GM12875 (cell line): ENCODE results near the gene UBE2G1.
"Not testable (repeated sequence)": the region's sequence is repeated elsewhere in the genome, so short reads cannot be mapped to it uniquely, and the experiment has no call there.

Experiments used
- H3K4me3 ChIP-seq: one replicate; pipeline ENCODE4 v1.5.1; 2011; ENCODE audit warnings: low read depth, low read length, control low read depth
- CTCF ChIP-seq: IDR thresholded peaks from 2 replicates; pipeline ENCODE4 v1.5.1; 2011; ENCODE audit warnings: low read depth, mild to moderate bottlenecking, control low read depth, inconsistent platforms, low read length, moderate library complexity, borderline replicate concordance; ENCODE audit not compliant: insufficient read depth

UBE2G1 gene

GRCh38 chr17:4262703-4263102 is 103.8 kb downstream of the UBE2G1 start:
- no peak for TF ChIP-seq CTCF
- peak overlapping the region; percentile 85 for H3K4me3 ChIP-seq

- no peak overlapping the region for H3K4me3 ChIP-seq
These were observed 105.0 kb downstream of the UBE2G1 start for GRCh38 chr17:4261452-4261851.

GRCh38 chr17:4258867-4259266 is 107.6 kb downstream of the UBE2G1 start:
- no peak for TF ChIP-seq CTCF
- H3K4me3 ChIP-seq, result no peak overlapping the region

More at GRCh38 chr17:4261452-4261851, 105.0 kb downstream of the UBE2G1 start:
- TF ChIP-seq CTCF, result no peak

- H3K4me3 ChIP-seq, result no peak overlapping the region
- TF ChIP-seq CTCF, result no peak
These were observed 109.5 kb downstream of the UBE2G1 start for GRCh38 chr17:4256952-4257351.

GRCh38 chr17:4255271-4255670 is 111.2 kb downstream of the UBE2G1 start:
- H3K4me3 ChIP-seq, result not testable (repeated sequence)

GRCh38 chr17:4250887-4251286 is 115.6 kb downstream of the UBE2G1 start:
- no peak overlapping the region for H3K4me3 ChIP-seq
- no peak for TF ChIP-seq CTCF

- TF ChIP-seq CTCF, result peak; percentile 41; the same call in 1 of the 2 replicates
These were observed 116.9 kb downstream of the UBE2G1 start for GRCh38 chr17:4249452-4250029.

More at GRCh38 chr17:4249452-4250029, 116.9 kb downstream of the UBE2G1 start:
- no peak overlapping the region for H3K4me3 ChIP-seq
